Stimulated activated CD8-positive, alpha-beta memory T cell treated with anti-CD3 and anti-CD28 coated beads, Interleukin-4, amount 100 ng/mL, for 1 hour (primary cell): ENCODE measurements around the gene UNC50.
"Not testable (repeated sequence)": the region's sequence is repeated elsewhere in the genome, so short reads cannot be mapped to it uniquely, and the experiment has no call there.

ENCODE experiments used
- DNase-seq, 2 donors: peaks; one replicate each; pipeline ENCODE4 v3.0.0-alpha.2; 2020; ENCODE audit warnings: low read depth in 2 of 2, low spot score in 1 of 2

UNC50 gene

DNA sequence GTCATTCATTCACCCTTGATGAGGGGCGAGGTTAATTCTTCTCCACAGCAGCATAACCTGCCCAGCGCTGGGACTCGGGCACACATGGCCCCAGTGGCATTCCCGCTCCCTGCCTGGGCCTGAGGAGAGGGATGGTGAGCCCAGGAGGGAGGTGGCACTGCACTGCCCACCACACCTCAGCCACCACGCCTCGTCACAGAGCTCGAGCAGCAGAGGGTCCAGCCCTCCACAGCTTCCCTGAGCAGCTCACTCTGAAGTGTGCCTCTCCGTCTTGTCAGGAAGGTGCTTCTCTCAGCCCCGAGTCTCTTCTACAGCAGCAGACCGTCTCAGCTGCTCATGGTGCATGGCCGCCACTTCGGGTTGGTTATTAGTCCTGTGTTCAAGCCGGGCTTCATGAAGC, 35.0 kb upstream of the UNC50 start:
- no peak for DNase-seq

DNA sequence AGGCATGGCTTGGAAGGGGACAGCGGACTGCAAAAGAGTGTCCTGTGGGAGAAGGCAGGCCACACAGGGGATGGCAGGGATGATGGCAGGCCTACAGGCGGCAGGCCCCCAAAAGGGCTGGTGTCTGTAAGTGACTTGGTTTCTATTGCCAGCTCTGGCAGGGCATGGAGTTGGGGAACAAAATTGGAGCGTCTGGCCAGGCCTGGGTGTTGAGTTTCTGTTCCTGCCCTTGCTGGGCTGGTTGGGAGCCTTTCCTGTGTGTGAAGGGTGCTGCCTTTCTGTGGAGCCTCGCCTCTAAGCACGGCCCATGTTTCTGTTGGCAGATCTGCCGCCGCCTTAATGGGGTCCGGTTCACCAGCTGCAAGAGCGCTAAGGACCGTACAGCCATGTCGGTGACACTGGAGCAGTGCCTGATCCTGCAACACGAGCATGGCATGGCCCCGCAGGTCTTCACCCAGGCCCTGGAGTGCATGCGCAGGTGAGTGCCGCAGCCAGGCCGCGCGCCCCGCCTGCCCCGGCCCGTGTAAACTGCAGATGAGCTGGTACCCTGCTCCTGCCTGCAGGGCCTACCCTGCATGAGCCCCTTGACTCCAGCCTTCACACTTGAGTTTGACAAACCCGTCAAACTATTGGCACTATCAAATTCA, 31.6 kb upstream of the UNC50 start:
- no peak for DNase-seq

DNA sequence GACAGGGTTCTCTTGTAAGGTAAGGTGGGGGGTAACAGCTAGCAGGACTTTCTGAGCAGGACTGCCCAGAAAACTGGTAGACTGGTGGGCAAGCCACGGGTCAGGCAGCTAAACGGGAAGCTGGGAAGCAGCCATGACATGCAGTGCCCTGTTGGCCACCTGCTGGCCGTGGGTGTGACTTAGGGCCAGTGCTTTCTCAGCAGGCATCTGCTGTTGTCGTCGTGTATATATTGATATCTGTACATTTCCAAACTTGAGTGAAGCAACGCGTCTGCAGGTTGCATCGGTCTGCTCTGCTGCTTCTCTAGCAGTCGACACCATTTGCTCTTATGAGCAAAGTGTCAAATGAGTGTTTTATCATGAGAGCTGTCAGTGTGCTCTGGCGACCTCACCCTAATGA, 31.1 kb upstream of the UNC50 start:
- DNase-seq, result no peak

DNA sequence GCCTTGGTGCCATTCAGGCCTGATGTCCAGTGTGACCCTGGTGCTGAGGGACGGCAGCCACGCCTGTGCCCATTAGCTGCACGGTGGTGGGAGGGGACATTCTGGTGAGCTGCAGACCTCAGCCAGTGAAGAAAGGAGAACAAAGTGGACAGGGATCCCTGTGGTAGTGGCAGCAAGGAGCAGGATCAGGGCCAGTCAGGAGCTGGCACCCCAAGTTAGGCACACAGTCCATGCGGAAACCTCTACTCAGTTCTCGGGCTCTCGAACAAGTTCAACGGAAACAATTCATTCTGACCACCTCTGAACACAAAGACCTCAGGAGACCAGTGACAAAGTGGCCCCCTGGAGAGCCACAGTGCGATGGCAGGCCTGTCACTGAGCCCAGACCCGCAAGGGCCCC, 30.2 kb upstream of the UNC50 start:
- no peak for DNase-seq

DNA sequence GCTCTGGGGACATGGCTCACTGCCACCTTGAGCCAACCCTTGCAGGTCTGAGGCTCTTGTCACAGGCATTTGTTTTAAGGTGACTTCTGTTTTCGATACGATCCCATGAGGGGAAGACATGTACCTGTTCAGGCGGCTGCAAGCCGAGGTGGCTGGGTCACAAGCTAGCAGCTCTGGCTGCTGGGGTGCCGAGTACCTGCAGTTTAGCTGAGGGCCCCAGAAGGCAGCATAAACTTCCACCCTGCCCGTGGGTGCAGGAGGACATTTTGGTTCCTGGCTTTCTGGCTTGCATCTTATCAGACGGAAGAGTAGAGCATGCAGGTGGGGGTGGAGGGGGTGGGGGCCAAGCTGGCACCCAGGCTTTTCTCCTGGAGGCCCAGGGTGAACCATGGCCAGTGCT, 28.5 kb upstream of the UNC50 start:
- DNase-seq, result no peak

DNA sequence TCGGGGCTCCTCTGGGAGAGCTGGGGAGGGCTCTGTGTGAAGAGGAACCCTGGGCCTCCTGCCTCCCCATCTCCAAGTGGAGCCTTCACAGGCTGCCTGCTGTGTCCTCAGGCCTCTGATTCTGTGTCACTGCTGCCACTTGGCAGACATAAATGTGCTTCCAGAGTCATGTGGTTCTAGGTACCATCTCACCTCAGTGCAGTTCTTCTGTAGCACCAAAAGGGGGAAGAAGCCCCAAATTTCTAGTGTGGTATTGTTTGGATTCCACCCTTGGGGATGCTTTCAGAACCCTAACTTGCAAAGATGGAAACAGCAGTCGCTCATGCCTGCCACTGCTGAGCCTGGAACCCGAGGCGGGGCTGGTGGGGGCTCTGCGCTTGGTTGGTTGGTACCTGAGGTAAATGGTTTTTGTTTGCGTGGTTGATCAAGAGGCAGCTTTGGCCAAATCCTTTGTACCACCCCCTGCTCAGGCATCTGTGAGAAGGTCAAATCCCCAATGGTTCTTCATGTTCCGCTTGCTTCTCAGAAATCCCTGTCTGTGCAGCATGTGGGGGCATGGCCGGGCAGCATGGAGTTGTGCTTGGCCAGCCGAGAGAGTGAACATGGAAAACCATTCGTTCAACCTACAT, 27.6 kb upstream of the UNC50 start:
- DNase-seq, result no peak

DNA sequence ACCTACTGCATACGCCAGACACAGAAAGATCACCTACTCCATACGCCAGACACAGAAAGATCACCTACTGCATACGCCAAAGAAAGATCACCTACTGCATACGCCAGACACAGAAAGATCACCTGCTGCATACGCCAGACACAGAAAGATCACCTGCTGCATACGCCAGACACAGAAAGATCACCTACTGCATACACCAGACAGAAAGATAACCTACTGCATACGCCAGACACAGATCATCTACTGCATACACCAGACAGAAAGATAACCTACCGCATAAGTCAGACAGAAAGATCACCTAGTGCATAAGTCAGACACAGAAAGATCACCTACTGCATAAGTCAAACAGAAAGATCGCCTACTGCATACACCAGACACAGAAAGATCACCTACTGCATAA, 25.9 kb upstream of the UNC50 start:
- DNase-seq, result no peak

DNA sequence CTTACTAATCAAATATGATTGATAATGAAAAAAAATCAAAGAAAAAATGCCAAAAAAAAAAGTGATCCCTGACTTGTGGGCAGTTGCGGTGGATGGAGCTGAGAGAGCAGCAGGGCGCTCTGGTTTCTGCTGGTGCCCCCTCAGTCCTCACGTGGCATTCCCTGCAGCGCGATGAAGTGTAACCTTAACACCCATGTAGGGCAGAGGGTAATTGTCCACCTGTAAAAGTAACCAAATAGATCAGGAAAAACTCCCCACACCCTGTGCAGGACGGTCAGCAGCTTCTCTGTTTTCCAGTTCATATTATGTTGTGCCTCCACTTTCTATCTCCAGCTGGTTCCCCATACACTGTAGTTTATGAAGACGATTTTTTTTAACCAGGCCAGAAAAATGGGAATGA, 25.1 kb upstream of the UNC50 start:
- DNase-seq, result no peak

DNA sequence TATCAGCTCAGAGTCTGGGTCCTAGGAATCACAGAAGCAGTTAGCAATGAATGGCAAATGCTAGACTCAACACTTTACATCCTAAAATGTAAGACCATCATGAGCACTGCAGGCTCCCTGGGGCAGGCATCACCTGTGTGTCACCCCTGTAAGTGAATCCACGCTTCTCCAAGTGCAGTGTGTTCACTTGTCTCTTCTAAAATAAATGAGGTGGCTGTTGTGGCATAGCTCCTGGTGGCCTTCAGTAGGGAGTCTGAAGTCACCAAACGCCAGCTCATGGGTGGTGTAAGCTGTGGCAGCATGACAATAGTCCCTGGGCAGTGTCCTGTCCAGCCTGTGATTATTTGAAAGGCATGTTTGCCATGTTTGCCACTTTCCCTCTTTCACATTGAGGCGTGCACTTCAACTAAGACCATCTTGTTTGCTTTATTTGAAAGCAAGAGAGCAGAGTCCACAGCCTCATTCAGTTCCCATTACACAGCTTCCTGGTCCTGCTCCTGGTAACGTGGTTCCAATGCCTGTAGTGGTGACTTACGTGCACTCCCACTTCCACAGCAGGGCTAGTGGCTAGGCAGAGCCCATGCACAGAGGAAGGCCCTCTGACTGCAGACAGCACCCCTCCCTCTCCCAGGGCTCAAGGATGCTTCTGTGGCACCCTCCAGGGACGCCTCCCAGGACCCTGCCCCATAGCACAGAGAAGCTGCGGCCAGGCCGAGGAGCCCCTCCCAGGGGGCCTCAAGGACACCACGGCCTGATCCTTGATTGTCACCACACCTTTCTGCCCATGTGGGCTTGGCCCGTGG, 24.4 kb upstream of the UNC50 start:
- no peak for DNase-seq

DNA sequence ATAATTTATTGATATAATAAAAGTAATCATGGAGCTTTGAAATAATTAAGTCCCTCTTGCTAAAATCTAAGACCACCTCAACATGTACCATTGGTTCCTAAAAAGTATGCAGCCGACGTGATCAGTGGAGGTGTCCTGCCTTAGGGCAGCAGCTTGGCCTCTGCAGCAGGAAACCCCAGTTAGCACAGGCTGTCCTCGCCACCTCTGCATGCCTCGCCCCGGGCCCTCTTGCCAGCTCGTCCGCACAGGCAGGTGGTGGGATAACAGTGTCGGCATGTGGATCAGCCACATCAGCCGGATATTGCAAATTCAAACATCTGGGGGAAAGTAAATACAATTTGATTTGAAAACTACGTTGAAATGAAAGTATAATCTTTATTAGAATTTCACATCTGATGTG, 23.0 kb upstream of the UNC50 start:
- no peak for DNase-seq

DNA sequence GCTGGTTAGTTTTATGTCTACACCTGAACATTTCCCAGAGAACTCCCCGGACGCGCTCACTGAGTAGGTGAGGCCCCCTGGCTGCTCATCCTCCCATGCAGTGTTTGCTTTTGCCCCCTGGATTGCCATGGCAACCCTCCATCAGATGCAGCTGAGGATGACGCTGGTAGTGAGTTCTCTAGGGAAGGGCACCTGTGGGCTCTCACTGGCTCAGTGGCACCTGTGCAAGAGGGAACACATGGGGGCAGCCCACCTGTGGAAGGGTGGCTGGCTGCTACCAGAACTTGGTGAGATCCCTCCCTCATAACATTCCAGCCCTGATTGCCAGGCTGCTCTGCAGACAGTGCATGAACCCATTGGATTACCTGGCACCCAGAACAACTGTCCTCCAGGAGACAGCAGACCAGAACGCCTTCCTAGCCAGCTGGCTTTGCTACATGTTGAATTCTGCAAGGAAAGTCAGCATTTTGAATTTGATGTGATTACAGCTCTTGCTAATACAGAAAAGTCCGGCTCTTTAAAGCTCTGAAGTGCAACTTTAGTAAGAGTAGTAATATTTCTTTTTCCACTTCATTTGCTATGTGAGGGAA, 21.7 kb upstream of the UNC50 start:
- DNase-seq, result no peak

DNA sequence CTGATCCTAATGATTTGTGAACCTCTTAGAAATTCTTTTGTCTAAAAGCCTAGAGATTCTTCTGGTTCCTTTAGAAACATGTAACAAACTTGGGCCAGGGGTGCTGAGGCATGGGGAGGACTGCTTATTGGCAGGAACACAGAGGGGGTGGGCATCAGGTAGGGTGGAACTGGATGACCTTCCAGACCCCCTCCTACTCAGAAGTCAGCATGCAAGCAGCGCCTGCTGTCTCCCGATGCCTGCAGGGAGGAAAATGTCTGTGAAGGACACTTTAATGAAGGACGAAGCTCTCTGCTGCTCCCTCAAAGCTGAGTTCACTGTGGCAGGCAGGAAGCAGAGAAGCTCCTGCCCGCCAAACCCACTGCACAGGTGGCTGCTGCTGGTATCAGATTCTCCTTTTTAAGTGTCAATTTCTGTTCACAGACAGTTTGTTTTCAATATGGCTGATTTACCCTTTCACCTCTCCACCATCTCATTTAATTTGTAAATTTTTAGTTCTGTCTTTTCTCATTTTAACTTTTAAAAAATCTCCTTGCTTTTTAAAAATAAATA, 19.4 kb upstream of the UNC50 start:
- DNase-seq, result no peak

DNA sequence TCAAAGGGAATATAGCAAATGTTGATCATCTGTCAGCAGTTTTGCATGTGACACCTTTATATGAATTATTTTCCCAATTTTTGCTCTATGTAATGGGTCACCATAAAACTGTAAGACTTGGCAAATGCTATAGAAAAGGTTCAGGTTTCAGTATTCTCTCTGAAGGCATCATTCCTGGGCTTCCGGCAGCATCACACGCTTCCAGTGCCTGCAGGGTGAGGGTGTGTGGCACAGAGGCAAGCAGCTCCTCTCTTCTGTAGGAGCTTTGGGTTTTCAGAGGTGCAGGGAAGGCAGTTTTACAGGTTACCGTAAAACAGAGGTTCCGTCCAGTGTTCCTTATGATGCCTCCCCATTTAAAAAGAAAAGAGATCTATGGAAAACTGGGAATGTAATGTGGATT, 18.9 kb upstream of the UNC50 start:
- no peak for DNase-seq

DNA sequence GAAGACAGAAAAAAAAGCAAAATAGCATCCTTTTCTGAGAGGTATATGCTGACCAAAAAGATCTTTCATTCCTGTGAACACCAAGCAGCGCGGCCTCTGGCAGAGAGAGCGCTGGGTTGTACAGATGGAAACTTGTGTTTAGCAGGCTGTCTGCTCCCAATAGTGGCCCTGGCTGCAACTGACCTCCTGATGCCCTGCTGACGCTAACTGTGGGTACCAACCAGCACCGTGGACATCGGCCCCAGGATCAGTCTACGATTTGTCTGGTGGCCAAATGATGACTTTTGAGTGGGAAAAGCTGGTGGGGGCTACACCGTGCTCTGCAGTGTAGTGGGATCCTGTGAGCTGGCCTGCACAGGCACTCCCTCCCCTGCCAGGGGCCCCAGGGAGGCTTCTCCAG, 15.8 kb upstream of the UNC50 start:
- DNase-seq, result no peak

DNA sequence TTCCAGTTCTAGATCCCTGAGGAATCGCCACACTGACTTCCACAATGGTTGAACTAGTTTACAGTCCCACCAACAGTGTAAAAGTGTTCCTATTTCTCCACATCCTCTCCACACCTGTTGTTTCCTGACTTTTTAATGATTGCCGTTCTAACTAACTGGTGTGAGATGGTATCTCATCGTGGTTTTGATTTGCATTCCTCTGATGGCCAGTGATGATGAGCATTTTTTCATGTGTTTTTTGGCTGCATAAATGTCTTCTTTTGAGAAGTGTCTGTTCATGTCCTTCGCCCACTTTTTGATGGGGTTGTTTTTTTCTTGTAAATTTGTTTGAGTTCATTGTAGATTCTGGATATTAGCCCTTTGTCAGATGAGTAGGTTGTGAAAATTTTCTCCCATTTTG, 13.7 kb upstream of the UNC50 start:
- not testable (repeated sequence) for DNase-seq

DNA sequence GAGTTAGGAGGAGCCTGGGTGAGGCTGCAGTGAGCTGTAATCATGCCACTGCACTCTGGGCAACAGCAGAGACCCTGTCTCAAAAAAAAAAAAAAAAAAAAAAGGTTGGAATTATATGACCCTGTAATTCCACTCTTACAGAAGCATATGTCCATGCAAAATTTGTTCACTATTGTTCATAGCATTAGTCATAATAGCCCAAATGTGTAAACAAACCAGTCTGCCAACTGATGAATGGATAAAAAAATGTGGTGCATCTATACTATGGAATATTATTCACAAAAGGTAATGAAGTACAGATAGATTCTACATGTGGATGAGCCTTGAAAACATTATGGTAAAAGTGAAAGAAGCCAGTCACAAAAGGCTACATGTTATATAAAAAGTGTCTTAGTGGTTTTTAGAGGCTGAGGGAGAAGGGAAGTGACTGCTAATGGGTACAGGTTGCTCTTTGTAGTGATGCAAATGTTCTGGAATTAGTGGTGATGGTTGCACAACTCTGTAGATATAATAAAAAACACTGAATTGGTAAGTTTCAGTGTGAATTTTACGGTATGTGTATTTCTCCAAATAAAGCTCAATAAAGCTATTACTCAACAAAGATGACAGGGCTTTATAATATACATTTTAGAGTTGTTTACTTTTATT, 9.5 kb upstream of the UNC50 start:
- no peak for DNase-seq

DNA sequence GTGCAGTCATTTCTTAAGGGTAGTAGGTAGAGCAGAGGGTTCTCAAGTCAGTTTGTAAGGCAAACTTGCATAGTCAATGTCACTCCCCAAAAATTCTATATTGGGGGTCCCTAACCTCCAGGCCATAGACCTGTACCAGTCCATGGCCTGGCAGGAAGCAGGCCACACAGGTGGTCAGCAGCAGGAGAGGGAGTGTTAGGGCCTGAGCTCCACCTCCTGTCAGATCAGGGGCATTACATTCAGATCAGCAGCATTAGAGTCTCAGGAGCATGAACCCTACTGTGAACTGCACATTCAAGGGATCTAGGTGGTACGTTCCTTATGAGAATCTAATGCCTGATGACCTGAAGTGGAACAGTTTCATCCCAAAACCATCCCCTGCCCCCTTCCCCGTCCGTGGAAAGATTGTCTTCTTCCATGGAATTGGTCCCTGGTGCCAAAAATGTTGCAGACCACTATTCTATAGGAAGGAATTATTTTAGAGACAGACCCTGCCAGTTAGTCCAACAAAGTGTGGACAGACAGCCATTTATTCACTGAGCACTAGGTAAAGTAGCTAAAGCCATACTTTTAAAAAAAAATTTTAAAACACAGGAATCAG, 6.8 kb upstream of the UNC50 start:
- DNase-seq, result no peak

DNA sequence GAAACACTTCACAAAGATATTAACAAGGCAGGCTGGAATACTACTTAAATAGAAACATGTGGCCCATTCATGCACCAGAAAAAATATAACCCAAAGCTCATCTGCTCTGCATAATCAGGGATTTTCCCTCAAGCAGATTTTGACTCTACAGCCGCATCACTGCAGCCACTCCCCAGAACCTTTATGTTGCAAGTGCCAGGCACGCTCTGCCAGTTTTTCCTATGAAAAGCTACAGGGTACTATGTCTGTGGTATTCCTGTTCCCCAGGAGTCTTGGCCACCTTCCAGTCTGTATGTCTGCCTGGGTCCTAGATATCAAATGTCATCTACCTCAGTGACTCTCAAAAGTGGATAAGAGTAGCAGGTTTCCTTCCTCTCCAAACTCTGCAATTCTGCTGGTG, 3.8 kb upstream of the UNC50 start:
- DNase-seq, result no peak

DNA sequence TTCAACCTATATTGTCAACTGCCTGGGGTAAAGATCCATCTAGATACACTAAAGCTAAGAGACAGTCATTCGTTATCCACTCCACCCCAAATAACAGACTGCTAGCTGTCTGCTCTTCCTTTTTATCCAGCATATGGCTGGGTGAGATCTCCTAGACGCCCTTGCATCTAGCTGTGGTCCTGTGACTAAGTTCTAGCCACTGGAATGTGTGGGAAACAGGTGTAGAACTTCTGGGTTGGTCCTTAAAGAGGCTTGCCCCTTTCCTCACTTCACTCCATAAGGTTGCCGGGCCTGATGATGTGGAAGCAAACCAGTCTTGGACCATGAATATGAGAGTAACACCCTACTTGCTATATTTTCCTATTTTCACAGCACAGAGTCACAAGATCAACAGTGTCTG, 3.3 kb upstream of the UNC50 start:
- no peak for DNase-seq

DNA sequence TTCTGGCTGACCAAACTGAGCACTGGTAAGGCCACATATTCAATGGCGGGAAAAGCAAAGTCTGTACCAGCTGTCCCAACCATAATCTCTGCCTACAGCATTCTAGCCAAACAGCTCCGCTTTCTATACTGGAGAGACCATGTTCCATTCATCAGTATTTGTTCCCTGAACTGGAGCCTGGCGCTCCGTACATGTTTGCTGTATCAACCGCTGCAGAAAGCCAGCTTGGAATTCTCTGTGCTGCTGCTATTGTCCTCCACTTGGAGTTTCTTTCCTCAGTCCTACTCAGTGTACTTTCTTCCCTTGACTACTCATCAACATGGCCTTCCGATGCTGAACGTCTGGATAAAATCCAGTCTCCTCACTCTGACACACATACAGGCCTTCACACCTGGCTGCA, 2.0 kb upstream of the UNC50 start:
- no peak for DNase-seq

DNA sequence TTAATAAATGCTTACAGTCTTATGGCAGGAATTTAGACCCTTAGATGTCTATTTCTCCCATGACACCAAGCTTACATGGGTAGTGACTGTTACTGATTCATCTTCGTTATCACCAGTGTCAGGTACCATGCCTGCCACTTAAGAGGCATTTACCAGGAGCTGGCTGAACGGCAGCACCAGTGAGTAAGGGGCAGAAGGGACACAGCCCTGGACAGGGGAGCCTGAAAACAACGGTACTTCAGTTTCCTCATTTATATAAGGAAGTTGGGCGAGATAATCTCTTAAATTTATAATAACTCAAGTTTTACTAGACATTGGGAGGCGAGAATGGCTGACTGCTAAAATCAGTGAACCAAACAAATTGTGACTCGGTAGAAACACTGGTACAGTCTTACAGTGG, 1.3 kb upstream of the UNC50 start:
- no peak for DNase-seq
